PFSK-1 (cell line): Measurements from ENCODE around the gene BPIFA1.

Experiments
- FOXP2 ChIP-seq: optimal IDR thresholded peaks from 2 replicates; pipeline ENCODE3; 2011; ENCODE audit warnings: borderline replicate concordance, control low read depth, inconsistent platforms; ENCODE audit not compliant: insufficient read depth; ENCODE audit errors: extremely low read length, extremely low read depth
- POLR2AphosphoS5 ChIP-seq: IDR thresholded peaks from 2 replicates; pipeline ENCODE4 v1.6.1; 2012; ENCODE audit warnings: low read depth, mild to moderate bottlenecking, control low read depth, low read length, moderate library complexity
- REST ChIP-seq, 2 experiments: IDR thresholded peaks; 2 replicates each; pipeline versions ENCODE4 v1.6.1 to v1.8.0; 2011 to 2012; ENCODE audit warnings: low read depth in 2 of 2, low read length in 2 of 2, control low read depth in 1 of 2, inconsistent platforms in 1 of 2, mild to moderate bottlenecking in 1 of 2, moderate library complexity in 1 of 2; ENCODE audit not compliant: insufficient read depth in 1 of 2
- SIN3A ChIP-seq: IDR thresholded peaks from 2 replicates; pipeline ENCODE4 v1.6.1; 2012; ENCODE audit warnings: mild to moderate bottlenecking, low read length, moderate library complexity, borderline replicate concordance; ENCODE audit not compliant: insufficient read depth
- TAF1 ChIP-seq: IDR thresholded peaks from 2 replicates; pipeline ENCODE4 v1.6.1; 2012; ENCODE audit warnings: low read length, control low read depth, borderline replicate concordance; ENCODE audit not compliant: insufficient read depth

Gene BPIFA1

GRCh38 chr20:33242319-33243100 is 6.7 kb downstream of the BPIFA1 start:
- TF ChIP-seq POLR2AphosphoS5: no peak
- TF ChIP-seq SIN3A: no peak

- TF ChIP-seq POLR2AphosphoS5 (no peak), REST (IDR thresholded peaks at IDR 0.05; ENCODE audit: insufficient read depth in 1 of 2, low read depth in 2 of 2, low read length in 2 of 2) (peak in 1 of 2 experiments; percentile 78; a peak in 2 of 4 replicates)
Measured at GRCh38 chr20:33246077-33246476, 10.3 kb downstream of the BPIFA1 start.

DNA sequence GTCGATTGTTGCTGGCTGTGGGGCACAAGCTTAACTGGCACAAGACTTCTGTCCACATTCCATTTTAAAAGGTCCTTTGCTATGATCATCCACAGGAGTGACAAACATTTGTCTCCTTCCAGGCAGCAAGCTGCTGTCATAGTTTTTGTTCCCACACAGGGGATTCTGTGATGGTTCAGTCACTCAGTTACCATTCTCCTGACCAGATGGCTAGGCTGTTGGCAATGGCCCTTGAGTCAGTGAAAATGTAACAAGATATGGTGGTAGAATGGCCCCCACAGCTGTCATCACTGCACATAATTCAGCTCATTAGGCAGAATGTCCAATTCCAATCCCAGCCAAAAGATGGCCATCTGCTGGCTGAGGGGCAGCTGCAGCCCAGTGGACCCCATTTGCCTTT is 13.7 kb downstream of the BPIFA1 start:
- no peak for TF ChIP-seq FOXP2

GRCh38 chr20:33250666-33251065 is 14.9 kb downstream of the BPIFA1 start:
- TF ChIP-seq REST (IDR thresholded peaks at IDR 0.05; ENCODE audit: insufficient read depth in 1 of 2, low read depth in 2 of 2, low read length in 2 of 2): no peak
- no peak for TF ChIP-seq FOXP2
- no peak for TF ChIP-seq POLR2AphosphoS5
- no peak for TF ChIP-seq SIN3A
- no peak for TF ChIP-seq TAF1

DNA sequence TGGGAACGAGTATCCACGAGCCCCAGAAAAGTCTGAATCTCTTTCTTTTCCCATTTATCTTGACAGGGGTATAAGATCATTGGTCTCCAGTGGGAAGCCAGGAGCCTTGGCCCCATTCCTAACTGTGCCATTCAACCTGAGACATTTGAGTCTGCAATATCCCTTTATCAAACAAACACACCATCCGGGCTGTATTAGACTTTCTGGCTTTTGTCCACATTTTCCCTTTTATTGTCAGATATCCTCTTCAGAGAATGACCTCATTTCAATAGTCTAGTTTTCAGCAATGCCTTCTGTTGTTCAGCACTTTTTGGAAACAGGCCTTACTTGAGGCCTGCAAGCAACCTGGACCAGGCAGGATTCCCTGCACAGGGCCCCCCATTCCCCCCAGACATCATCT is 15.7 kb downstream of the BPIFA1 start:
- TF ChIP-seq TAF1: no peak
- TF ChIP-seq SIN3A: no peak
- no peak for TF ChIP-seq POLR2AphosphoS5
- TF ChIP-seq FOXP2: no peak
- no peak for TF ChIP-seq REST (IDR thresholded peaks at IDR 0.05; ENCODE audit: insufficient read depth in 1 of 2, low read depth in 2 of 2, low read length in 2 of 2)

GRCh38 chr20:33252460-33252859 is 16.7 kb downstream of the BPIFA1 start:
- no peak for TF ChIP-seq REST (IDR thresholded peaks at IDR 0.05; ENCODE audit: insufficient read depth in 1 of 2, low read depth in 2 of 2, low read length in 2 of 2)
- no peak for TF ChIP-seq SIN3A
- no peak for TF ChIP-seq TAF1
- no peak for TF ChIP-seq POLR2AphosphoS5
- TF ChIP-seq FOXP2: no peak
